ENCODE results near the gene AQP12B.

AQP12B gene

DNA sequence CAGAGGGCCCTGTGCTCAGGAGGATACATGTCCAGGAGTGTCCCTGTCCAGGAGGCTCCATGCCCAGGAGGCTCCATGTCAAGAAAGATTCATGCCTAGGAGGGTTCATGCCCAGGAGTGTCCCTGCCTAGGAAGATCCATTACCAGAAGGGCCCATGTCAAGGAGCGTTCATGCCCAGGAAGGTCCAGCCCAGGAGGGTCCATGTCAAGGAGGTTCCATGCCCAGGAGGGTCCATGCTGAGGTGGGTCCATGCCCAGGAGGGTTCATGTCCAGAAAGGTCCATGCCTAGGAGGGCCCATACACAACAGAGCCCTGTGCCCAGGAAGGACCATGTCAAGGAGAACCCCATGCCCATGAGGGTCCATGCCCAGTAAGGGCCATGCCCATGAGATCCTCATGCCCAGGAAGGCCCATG, 50.4 kb downstream of the AQP12B start:
- DNase-seq (ENCODE audit: low read depth), result no peak

DNA sequence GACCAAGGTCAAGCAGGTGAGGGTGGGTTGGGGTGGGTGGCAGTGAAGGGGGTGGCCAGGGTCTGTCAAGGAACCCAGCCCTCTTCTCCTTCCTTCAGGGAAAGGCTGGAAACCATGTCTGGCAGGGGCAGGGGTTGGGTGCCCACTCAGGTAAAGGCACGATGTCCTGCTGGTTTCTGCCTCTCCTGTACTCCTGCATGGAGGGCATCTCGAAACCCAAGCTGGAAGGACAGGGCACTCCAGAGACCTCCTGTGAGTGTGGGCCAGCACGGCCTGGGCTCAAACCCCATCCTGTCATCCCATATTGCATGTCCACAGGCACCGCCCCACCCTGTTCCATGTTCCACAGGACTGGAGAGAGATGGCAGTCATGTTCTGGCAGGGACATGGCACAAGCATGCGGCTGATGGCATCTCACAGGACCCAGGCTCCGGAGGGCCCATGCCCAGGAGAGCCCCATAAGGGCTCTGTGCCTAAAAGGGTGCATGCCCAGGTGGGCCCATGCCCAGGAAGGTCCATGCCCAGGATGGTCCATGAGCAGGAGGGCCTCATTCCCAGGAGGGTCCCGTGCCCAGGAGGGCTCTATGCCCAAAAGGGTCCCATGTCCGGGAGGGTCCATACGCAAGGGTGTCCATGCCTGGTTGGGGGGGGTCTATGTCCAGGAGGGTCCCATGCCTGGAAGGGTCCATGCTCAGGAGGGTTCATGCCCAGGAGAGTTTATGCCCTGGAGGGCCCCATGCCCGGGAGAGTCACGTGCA, 51.0 kb downstream of the AQP12B start:
- DNase-seq (ENCODE audit: low read depth), result no peak

DNA sequence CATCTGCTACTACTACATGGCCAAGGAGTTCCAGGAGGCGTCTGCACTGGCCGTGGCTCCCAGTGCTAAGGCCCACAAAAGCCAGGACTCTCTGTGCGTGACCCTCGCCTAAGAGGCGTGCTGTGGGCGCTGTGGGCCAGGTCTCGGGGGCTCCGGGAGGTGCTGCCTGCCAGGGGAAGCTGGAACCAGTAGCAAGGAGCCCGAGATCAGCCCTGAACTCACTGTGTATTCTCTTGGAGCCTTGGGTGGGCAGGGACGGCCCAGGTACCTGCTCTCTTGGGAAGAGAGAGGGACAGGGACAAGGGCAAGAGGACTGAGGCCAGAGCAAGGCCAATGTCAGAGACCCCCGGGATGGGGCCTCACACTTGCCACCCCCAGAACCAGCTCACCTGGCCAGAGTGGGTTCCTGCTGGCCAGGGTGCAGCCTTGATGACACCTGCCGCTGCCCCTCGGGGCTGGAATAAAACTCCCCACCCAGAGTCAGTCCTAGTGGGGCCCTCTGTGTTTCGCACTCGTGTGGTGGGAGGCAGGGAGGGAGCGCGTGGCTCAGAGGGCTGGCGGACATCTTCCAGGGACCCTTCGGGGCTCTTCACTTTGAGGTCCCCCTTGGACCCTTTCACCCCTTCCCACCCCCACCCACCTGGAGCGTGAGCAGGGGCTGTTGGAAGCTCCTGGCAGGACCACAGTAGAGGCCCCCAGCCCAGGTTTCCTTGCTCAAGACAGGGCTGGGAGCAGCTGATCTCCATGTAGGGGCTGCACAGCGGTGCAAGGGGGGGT, 51.7 kb downstream of the AQP12B start:
- DNase-seq (ENCODE audit: low read depth), result no peak

DNA sequence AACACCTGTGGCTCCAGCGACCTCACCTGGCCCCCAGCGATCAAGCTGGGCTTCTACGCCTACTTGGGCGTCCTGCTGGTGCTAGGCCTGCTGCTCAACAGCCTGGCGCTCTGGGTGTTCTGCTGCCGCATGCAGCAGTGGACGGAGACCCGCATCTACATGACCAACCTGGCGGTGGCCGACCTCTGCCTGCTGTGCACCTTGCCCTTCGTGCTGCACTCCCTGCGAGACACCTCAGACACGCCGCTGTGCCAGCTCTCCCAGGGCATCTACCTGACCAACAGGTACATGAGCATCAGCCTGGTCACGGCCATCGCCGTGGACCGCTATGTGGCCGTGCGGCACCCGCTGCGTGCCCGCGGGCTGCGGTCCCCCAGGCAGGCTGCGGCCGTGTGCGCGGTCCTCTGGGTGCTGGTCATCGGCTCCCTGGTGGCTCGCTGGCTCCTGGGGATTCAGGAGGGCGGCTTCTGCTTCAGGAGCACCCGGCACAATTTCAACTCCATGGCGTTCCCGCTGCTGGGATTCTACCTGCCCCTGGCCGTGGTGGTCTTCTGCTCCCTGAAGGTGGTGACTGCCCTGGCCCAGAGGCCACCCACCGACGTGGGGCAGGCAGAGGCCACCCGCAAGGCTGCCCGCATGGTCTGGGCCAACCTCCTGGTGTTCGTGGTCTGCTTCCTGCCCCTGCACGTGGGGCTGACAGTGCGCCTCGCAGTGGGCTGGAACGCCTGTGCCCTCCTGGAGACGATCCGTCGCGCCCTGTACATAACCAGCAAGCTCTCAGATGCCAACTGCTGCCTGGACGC, 52.5 kb downstream of the AQP12B start:
- DNase-seq (ENCODE audit: low read depth), result no peak

DNA sequence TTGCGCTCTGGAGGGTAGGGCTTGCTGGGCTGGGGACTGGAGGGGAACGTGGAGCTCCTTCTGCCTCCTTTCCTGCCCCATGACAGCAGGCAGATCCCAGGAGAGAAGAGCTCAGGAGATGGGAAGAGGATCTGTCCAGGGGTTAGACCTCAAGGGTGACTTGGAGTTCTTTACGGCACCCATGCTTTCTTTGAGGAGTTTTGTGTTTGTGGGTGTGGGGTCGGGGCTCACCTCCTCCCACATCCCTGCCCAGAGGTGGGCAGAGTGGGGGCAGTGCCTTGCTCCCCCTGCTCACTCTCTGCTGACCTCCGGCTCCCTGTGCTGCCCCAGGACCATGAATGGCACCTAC, 53.1 kb downstream of the AQP12B start:
- DNase-seq (ENCODE audit: low read depth), result no peak

DNA sequence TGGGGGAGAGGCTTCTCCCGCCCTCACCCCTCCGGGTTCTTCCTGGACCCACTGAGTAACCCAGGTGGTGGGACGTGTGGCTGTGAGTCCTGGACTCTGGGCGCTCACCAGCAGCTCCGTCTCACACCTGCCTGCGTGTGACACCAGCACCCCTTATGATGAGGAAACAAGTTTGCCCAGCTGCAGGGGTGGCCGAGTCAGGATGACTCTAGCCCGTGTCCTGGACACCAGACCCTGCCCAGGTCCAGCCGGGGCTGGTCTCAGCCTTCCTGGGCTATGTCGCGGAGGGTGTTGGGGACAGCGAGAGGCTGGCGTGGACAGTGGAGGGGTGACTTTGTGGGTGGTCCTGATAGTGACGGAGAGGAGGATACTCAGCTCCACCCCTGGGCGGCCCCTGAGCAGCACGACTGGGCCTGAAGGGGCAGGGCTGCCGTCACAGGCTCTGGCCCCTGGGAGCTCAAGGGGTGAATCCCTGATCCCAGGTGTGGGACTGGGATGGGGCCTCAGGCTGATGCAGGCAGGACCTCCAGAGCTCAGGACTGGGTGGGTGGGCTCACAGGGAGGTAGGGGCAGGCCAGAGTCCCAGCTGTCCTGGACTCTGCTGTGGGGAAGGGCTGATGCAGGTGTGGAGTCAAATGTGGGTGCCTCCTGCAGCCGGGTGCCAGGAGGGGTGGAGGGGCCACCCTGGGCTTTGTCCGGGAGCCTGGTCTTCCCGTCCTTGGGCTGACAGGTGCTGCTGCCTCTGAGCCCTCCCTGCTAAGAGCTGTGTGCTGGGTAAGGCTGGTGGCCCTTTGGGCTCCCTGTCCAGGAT, 53.7 kb downstream of the AQP12B start:
- no peak for DNase-seq (ENCODE audit: low read depth)

DNA sequence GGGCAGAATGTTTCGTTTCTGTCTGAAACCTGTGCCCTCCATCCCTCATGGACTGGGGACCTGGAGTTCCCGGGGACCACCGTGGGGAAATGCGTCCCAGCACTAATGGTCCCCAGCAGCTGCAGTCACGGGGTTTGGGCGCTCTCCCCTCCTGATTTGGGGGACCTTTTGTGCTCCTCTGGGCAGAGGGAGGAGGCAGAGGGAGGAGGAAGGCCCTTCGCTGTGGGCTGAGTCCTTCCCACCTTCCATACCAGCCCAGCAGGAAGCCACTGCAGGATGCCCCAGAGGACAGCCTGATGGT, 54.2 kb downstream of the AQP12B start:
- no peak for DNase-seq (ENCODE audit: low read depth)

DNA sequence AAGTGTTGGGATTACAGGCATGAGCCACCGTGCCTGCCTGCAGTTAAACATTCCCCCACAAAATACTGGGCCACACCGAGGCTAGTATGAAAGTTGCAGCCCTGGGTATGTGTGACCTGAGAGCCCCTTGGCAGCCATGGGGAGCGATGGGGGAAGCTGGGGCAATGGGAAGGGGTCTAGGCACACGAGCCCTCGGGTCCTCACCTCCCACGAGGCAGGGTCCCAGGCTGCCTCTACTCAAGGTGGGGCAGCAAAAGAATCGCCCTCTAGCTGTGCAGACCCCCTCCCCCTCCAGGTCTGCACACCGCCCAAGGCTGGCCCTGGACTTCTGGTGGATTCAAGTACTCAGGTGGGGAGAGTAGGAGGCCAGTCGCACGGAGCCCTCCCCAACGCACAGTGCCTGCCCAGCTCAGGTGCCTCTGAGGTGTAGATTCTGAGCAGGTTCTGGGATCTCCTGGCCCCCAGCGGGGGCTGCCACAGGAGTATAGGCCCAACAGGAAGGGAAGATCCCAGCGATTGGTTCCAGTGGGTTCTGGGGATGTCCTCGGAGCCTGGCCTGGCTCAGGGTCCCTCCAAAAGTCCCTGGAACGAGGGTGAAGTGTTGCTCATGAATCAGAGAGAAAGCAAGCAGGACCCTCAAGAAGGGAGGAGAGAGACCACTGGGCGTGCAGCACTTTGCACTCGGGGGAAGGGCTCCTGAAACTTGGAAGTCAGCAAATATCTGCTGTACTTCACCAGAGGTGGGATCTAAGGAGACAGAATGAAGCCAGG, 54.8 kb downstream of the AQP12B start:
- no peak for DNase-seq (ENCODE audit: low read depth)

DNA sequence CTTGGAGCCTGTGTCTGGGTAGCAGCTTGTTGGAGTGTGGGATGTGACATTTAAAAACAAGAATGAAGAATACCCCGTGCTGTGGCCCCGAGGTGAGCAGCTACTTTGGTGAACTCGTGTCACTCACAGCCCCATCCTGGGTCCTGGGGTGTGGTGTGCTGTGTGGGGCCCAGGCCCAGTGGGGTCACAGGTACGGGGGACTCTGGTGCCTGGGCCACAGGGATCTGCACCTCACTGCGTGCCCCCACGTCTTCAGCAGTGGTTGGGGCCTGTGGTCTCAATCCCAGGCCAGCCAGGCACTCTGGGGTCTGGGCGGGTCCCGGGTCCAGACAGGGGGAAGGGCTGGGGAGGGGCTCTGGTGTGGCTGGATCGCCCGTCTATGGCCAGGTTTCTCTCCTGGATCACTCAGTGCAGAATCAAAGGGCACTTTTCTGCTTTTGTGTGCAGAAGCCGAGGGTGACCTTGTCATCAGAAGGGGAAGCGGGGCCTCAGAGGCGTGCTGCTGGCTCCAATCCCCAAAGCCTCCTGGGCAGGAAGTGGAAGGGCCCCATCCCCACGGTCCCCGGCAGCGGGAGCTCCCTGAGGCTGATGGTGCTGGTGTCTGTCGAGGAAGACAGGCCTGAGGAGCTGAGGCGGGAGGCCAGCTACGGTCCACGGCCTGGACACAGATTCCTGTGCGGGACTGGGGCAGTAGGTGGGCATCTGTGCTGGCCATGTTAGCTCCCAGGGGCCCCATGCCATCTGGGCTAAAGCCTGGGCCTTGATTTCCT, 56.0 kb downstream of the AQP12B start:
- no peak for DNase-seq (ENCODE audit: low read depth)

Data from activated T-cell treated with anti-CD3 and anti-CD28 coated beads for 24 hours (primary cell).